Peyer's patch (tissue), 4 donors: ENCODE results near the gene IRF9.

Experiments
- CTCF ChIP-seq, 6 experiments: fragments of 450-650 bp in 4 of 6; fragments of 200-600 bp in 2 of 6; sonication (generic) in 1 of 6; IDR thresholded peaks; one replicate each; pipeline ENCODE4 v1.5.1; 2017 to 2019; ENCODE audit warnings: antibody characterized with exemption in 6 of 6, mild to moderate bottlenecking in 3 of 6, moderate library complexity in 1 of 6
- POLR2A ChIP-seq, 2 donors: fragments of 450-650 bp; IDR thresholded peaks; one replicate each; pipeline ENCODE4 v1.5.1; 2017; ENCODE audit warnings: antibody characterized with exemption in 2 of 2, mild to moderate bottlenecking in 2 of 2, moderate library complexity in 2 of 2

- TF ChIP-seq CTCF (IDR thresholded peaks at IDR 0.05), result no peak
- TF ChIP-seq POLR2A (IDR thresholded peaks at IDR 0.05), result no peak
These were observed 43.9 kb upstream of the IRF9 start for GRCh38 chr14:24117179-24117578.
